HL-60 (cell line): ENCODE data around the gene ENDOD1.

ENCODE experiments used
- CTCF ChIP-seq: IDR thresholded peaks from one replicate; pipeline ENCODE4 v1.5.1; 2011; ENCODE audit warnings: low read length, control low read depth, inconsistent platforms; ENCODE audit not compliant: insufficient read depth
- POLR2AphosphoS5 ChIP-seq: IDR thresholded peaks from 2 replicates; pipeline ENCODE4 v1.6.1; 2012; ENCODE audit warnings: low read depth

DNA sequence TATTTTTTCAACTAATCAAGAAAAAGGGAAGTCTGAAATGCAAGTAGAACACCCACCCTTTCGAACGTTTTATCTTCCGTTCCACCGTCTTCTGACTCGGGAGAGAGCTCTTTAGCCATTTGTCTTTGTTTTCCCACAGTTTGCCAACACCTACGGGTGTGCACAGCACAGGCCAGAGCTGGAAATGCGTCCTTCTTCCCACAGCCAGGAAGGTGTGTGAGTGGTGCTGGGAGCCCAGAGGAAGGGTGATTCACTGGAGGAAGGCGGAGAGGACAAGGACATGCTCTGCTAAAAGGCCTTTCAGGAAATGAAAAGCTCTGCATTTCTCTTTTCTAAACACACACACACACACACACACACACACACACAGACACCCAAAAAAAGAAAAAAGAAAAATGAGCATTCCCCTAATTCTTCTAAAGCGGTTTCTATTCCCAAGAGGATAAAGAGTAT, 18.5 kb downstream of the ENDOD1 start:
- no peak for TF ChIP-seq CTCF
- TF ChIP-seq POLR2AphosphoS5: no peak
